SK-N-SH (cell line): ENCODE results near the gene PCNA. TPM values are rescaled to one million over a fixed set of nuclear protein-coding genes. Genes with fewer than 3 reads are reported as not detected.

Experiments
- CTCF ChIA-PET: fragments of 300-600, 350-600 bp; formaldehyde crosslinking; extraction: SDS; loops from one replicate; lab custom pipeline; 2021; lab: Yijun Ruan, JAX
- POLR2A ChIA-PET: fragments of 350-600 bp; sonication (Branson Sonifier 250); formaldehyde crosslinking; extraction: SDS; loops from one replicate; lab custom pipeline; 2020; ENCODE audit warnings: antibody characterized with exemption, inconsistent platforms; lab: Yijun Ruan, JAX
- DNase-seq: peaks from one replicate; pipeline ENCODE4 v3.0.0; 2012
- H2AFZ ChIP-seq: fragments of 200-600 bp; sonication (generic); 2 replicates; pipeline ENCODE4 v1.8.1; 2016; ENCODE audit warnings: antibody characterized with exemption, mild to moderate bottlenecking, low read depth
- H3F3A ChIP-seq: fragments of 200-600 bp; sonication (generic); replicated peaks from 2 replicates; pipeline ENCODE3; 2016; ENCODE audit warnings: antibody characterized with exemption, mild to moderate bottlenecking; ENCODE audit not compliant: insufficient read depth
- H3K27ac ChIP-seq, 2 experiments: fragments of 200-500 bp in 1 of 2; fragments of 200-600 bp in 1 of 2; sonication (Bioruptor generic) in 1 of 2; sonication (generic), shearing (Covaris generic) in 1 of 2; 2 replicates each; pipeline versions ENCODE4 v1.5.1 to v1.6.1; 2014 to 2016; ENCODE audit warnings: low read depth in 2 of 2, inconsistent platforms in 1 of 2, low read length in 1 of 2, mild to moderate bottlenecking in 1 of 2, mixed read lengths in 1 of 2
- H3K27me3 ChIP-seq: fragments of 200-600 bp; sonication (generic), shearing (Covaris generic); 2 replicates; pipeline ENCODE4 v1.6.1; 2016; ENCODE audit warnings: mixed run types; ENCODE audit not compliant: insufficient read depth
- H3K36me3 ChIP-seq, 2 experiments: fragments of 200-500 bp in 1 of 2; fragments of 200-600 bp in 1 of 2; sonication (Bioruptor generic) in 1 of 2; sonication (generic) in 1 of 2; replicated peaks in 1 of 2; 2 replicates each; pipeline versions ENCODE3 to v1.5.1; 2014 to 2016; ENCODE audit warnings: low read length in 1 of 2, mild to moderate bottlenecking in 1 of 2; ENCODE audit not compliant: insufficient read depth in 2 of 2, control insufficient read depth in 1 of 2
- H3K4me1 ChIP-seq, 2 experiments: fragments of 200-500 bp in 1 of 2; fragments of 200-600 bp in 1 of 2; sonication (Bioruptor generic) in 1 of 2; sonication (generic), shearing (Covaris generic) in 1 of 2; 2 replicates each; pipeline versions ENCODE4 v1.5.1 to v1.6.1; 2014 to 2016; ENCODE audit warnings: low read depth in 1 of 2, low read length in 1 of 2, mixed run types in 1 of 2; ENCODE audit not compliant: insufficient read depth in 2 of 2, control insufficient read depth in 1 of 2
- H3K4me2 ChIP-seq: fragments of 200-600 bp; sonication (generic), shearing (Covaris generic); 2 replicates; pipeline ENCODE4 v1.6.1; 2017; ENCODE audit warnings: mixed run types
- H3K4me3 ChIP-seq, 2 experiments: fragments of 200-500 bp in 1 of 2; fragments of 200-600 bp in 1 of 2; sonication (Bioruptor generic) in 1 of 2; sonication (generic), shearing (Covaris generic) in 1 of 2; 2 replicates each; pipeline versions ENCODE4 v1.5.1 to v1.8.1; 2014 to 2016; ENCODE audit warnings: low read depth in 2 of 2, inconsistent platforms in 1 of 2, low read length in 1 of 2, mild to moderate bottlenecking in 1 of 2, mixed read lengths in 1 of 2, moderate library complexity in 1 of 2
- H3K79me2 ChIP-seq: fragments of 200-600 bp; sonication (generic); 2 replicates; pipeline ENCODE4 v1.8.1; 2017; ENCODE audit warnings: mild to moderate bottlenecking; ENCODE audit not compliant: insufficient read depth
- H3K9ac ChIP-seq: fragments of 200-600 bp; sonication (generic); 2 replicates; pipeline ENCODE4 v1.6.1; 2017; ENCODE audit warnings: mixed run types
- H3K9me2 ChIP-seq: fragments of 200-600 bp; sonication (generic); 2 replicates; pipeline ENCODE4 v1.6.1; 2017; ENCODE audit warnings: mixed run types
- H3K9me3 ChIP-seq: fragments of 200-600 bp; sonication (generic); 2 replicates; pipeline ENCODE4 v1.6.1; 2017; ENCODE audit warnings: mixed run types, mild to moderate bottlenecking, moderate library complexity
- H4K20me1 ChIP-seq: fragments of 200-600 bp; sonication (generic); 2 replicates; pipeline ENCODE4 v1.6.1; 2017; ENCODE audit warnings: mild to moderate bottlenecking, mixed run types; ENCODE audit not compliant: insufficient read depth
- EP300 ChIP-seq, 2 experiments: IDR thresholded peaks; 2 replicates each; pipeline versions ENCODE4 v1.4.0 to v1.6.1; 2012; ENCODE audit warnings: borderline replicate concordance in 1 of 2, low read depth in 1 of 2, low read length in 1 of 2
- EZH2phosphoT487 ChIP-seq: fragments of 200-600 bp; sonication (generic); IDR thresholded peaks from 2 replicates; pipeline ENCODE4 v1.6.1; 2017; ENCODE audit warnings: low read depth, mixed run types, mild to moderate bottlenecking, antibody characterized with exemption, moderate library complexity, borderline replicate concordance
- FOSL2 ChIP-seq: IDR thresholded peaks from 2 replicates; pipeline ENCODE4 v1.4.0; 2012; ENCODE audit warnings: low read depth, mild to moderate bottlenecking, moderate library complexity, borderline replicate concordance
- FOXJ3 ChIP-seq: sonication (generic); formaldehyde crosslinking; IDR thresholded peaks from 2 replicates; pipeline ENCODE4 v1.5.1; 2020; ENCODE audit warnings: mild to moderate bottlenecking, missing genetic modification reagents
- GATA2 ChIP-seq: sonication (generic); formaldehyde crosslinking; IDR thresholded peaks from 2 replicates; pipeline ENCODE4 v1.5.0; 2020; ENCODE audit warnings: mild to moderate bottlenecking, missing genetic modification reagents
- JUND ChIP-seq: IDR thresholded peaks from 2 replicates; pipeline ENCODE4 v1.4.0; 2012
- NFIC ChIP-seq: IDR thresholded peaks from 2 replicates; pipeline ENCODE4 v1.4.0; 2012; ENCODE audit warnings: borderline replicate concordance
- RAD21 ChIP-seq: IDR thresholded peaks from 2 replicates; pipeline ENCODE4 v1.6.1; 2012; ENCODE audit warnings: mild to moderate bottlenecking, low read length
- RFX5 ChIP-seq: IDR thresholded peaks from 2 replicates; pipeline ENCODE4 v1.6.1; 2012; ENCODE audit warnings: mild to moderate bottlenecking, improper control_type of control experiment, low read length
- SIN3A ChIP-seq: IDR thresholded peaks from 2 replicates; pipeline ENCODE4 v1.6.1; 2012; ENCODE audit warnings: low read depth, mild to moderate bottlenecking, low read length, moderate library complexity, borderline replicate concordance
- TAF1 ChIP-seq: IDR thresholded peaks from 2 replicates; pipeline ENCODE4 v1.6.1; 2012; ENCODE audit warnings: low read depth, mild to moderate bottlenecking, low read length, moderate library complexity, borderline replicate concordance
- TCF12 ChIP-seq: IDR thresholded peaks from 2 replicates; pipeline ENCODE4 v1.4.0; 2012
- YY1 ChIP-seq: IDR thresholded peaks from 2 replicates; pipeline ENCODE4 v1.4.0; 2012; ENCODE audit warnings: low read depth, mild to moderate bottlenecking
- WGBS: methylation state at CpG from one replicate; pipeline ENCODE4 v1.1.6; 2017; ENCODE audit warnings: low lambda C conversion rate; 5-methylcytosine and 5-hydroxymethylcytosine counted together
- polyA plus RNA-seq, 3 experiments: library from polyadenylated mRNA; depleted of rRNA; stranded (reverse); fragments of >200 nt; gene quantifications; 2 replicates each; pipeline ENCODE4 v1.2.3, GENCODE V29; 2012
- TF ChIP-seq, protein P1 (sequence below): IDR thresholded peaks from 2 replicates; pipeline ENCODE4 v1.4.0; 2012; ENCODE audit warnings: low read depth, borderline replicate concordance
- TF ChIP-seq, protein P2 (sequence below): IDR thresholded peaks from 2 replicates; pipeline ENCODE4 v1.4.0; 2012; ENCODE audit warnings: low read depth, borderline replicate concordance
- TF ChIP-seq, protein P3 (sequence below): fragments of 150-350 bp; IDR thresholded peaks from 2 replicates; pipeline ENCODE4 v1.6.1; 2016; ENCODE audit warnings: mild to moderate bottlenecking, low read depth, low read length
- TF ChIP-seq, protein P4 (sequence below): IDR thresholded peaks from 2 replicates; pipeline ENCODE4; 2012
- TF ChIP-seq, protein P5 (sequence below): fragments of 150-350 bp; IDR thresholded peaks from 2 replicates; pipeline ENCODE4 v1.6.1; 2017; ENCODE audit warnings: antibody characterized with exemption, low read length, low read depth, borderline replicate concordance

Gene PCNA
- polyA plus RNA-seq, 1 of the 3 experiments (the other 2 are of a cell fraction) = 185 TPM

DNA sequence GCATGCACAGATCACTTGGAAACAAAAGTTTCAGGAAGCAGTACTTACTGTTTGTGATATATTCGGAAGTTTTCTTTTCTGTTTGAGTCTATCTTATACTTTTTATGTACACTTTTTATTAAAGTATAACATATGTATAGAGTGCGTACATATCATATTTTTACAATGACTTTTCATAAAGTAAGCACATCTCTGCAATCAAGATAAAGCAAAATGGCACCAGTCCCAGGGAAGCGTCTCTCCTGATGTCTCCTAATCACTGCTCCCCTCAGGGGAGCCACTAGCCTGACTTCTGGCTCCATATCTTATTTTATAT is 33.4 kb upstream of the PCNA start:
- H4K20me1 ChIP-seq = 0 out of 2 replicates have a peak, but pooled peaks cover 14% of the 10 kb centered on the region
- no peak overlapping the region for H3K27ac ChIP-seq
- CTCF ChIA-PET = no interaction called here
- H3K79me2 ChIP-seq = peaks cover 67% of the 10 kb centered on the region
- H3K36me3 ChIP-seq = no peaks in the 10 kb centered on the region
- TF ChIP-seq JUND = no peak
- TF ChIP-seq, protein P1, sequence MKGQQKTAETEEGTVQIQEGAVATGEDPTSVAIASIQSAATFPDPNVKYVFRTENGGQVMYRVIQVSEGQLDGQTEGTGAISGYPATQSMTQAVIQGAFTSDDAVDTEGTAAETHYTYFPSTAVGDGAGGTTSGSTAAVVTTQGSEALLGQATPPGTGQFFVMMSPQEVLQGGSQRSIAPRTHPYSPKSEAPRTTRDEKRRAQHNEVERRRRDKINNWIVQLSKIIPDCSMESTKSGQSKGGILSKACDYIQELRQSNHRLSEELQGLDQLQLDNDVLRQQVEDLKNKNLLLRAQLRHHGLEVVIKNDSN = no peak
- no peak for TF ChIP-seq TAF1
- TF ChIP-seq, protein P2, sequence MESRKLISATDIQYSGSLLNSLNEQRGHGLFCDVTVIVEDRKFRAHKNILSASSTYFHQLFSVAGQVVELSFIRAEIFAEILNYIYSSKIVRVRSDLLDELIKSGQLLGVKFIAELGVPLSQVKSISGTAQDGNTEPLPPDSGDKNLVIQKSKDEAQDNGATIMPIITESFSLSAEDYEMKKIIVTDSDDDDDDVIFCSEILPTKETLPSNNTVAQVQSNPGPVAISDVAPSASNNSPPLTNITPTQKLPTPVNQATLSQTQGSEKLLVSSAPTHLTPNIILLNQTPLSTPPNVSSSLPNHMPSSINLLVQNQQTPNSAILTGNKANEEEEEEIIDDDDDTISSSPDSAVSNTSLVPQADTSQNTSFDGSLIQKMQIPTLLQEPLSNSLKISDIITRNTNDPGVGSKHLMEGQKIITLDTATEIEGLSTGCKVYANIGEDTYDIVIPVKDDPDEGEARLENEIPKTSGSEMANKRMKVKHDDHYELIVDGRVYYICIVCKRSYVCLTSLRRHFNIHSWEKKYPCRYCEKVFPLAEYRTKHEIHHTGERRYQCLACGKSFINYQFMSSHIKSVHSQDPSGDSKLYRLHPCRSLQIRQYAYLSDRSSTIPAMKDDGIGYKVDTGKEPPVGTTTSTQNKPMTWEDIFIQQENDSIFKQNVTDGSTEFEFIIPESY = no peak
- no peak for TF ChIP-seq GATA2
- TF ChIP-seq, protein P3, sequence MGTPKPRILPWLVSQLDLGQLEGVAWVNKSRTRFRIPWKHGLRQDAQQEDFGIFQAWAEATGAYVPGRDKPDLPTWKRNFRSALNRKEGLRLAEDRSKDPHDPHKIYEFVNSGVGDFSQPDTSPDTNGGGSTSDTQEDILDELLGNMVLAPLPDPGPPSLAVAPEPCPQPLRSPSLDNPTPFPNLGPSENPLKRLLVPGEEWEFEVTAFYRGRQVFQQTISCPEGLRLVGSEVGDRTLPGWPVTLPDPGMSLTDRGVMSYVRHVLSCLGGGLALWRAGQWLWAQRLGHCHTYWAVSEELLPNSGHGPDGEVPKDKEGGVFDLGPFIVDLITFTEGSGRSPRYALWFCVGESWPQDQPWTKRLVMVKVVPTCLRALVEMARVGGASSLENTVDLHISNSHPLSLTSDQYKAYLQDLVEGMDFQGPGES = no peak
- no peak for TF ChIP-seq FOSL2
- no peak for TF ChIP-seq SIN3A
- TF ChIP-seq, protein P4, sequence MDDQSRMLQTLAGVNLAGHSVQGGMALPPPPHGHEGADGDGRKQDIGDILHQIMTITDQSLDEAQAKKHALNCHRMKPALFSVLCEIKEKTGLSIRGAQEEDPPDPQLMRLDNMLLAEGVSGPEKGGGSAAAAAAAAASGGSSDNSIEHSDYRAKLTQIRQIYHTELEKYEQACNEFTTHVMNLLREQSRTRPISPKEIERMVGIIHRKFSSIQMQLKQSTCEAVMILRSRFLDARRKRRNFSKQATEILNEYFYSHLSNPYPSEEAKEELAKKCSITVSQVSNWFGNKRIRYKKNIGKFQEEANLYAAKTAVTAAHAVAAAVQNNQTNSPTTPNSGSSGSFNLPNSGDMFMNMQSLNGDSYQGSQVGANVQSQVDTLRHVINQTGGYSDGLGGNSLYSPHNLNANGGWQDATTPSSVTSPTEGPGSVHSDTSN = no peak
- TF ChIP-seq YY1 = no peak
- no peak for TF ChIP-seq RAD21
- TF ChIP-seq EP300 (IDR thresholded peaks at IDR 0.05; ENCODE audit: borderline replicate concordance in 1 of 2, low read depth in 1 of 2, low read length in 1 of 2) = no peak
- TF ChIP-seq FOXJ3 (CRISPR knock-in tag) = no peak
- no peak for TF ChIP-seq NFIC
- TF ChIP-seq, protein P5, sequence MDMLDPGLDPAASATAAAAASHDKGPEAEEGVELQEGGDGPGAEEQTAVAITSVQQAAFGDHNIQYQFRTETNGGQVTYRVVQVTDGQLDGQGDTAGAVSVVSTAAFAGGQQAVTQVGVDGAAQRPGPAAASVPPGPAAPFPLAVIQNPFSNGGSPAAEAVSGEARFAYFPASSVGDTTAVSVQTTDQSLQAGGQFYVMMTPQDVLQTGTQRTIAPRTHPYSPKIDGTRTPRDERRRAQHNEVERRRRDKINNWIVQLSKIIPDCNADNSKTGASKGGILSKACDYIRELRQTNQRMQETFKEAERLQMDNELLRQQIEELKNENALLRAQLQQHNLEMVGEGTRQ = no peak
- TF ChIP-seq RFX5 = no peak
- no peak for TF ChIP-seq EZH2phosphoT487
- TF ChIP-seq TCF12 = no peak
- no peak overlapping the region for H2AFZ ChIP-seq
- no peak overlapping the region for H3K4me2 ChIP-seq
- H3K9ac ChIP-seq = no peak overlapping the region
- DNase-seq = no peak
- peaks cover 3 to 6% of the 10 kb centered on the region in 2 experiments; a peak in 2 of 4 replicates for H3K4me1 ChIP-seq
- no peaks in the 10 kb centered on the region for H3F3A ChIP-seq
- no peaks in the 10 kb centered on the region for H3K9me2 ChIP-seq
- WGBS = 92% methylated on average over 3 of the region's 3 CpGs
- POLR2A ChIA-PET = no interaction called here
- no peaks in the 10 kb centered on the region for H3K9me3 ChIP-seq
- no peaks in the 10 kb centered on the region for H3K27me3 ChIP-seq
- no peak overlapping the region for H3K4me3 ChIP-seq
